Panc1 (cell line): Measurements from ENCODE around the gene FLRT3.

Experiments used
- POLR2AphosphoS5 ChIP-seq: IDR thresholded peaks from 2 replicates; pipeline ENCODE4 v1.6.1; 2012; ENCODE audit warnings: mild to moderate bottlenecking, low read depth, low read length, moderate library complexity
- SIN3A ChIP-seq: IDR thresholded peaks from 2 replicates; pipeline ENCODE4 v1.6.1; 2012; ENCODE audit warnings: low read depth, mild to moderate bottlenecking, low read length, moderate library complexity, borderline replicate concordance; ENCODE audit not compliant: insufficient read depth
- TF ChIP-seq, protein P1 (sequence below): fragments of 450-650 bp; IDR thresholded peaks from 2 replicates; pipeline ENCODE4 v1.5.1; 2017; ENCODE audit warnings: mild to moderate bottlenecking
- TF ChIP-seq, protein P2 (sequence below), 2 experiments: IDR thresholded peaks; 2 replicates each; pipeline ENCODE4 v1.6.1; 2011 to 2012; ENCODE audit warnings: low read depth in 2 of 2, control low read depth in 1 of 2, low read length in 1 of 2, mild to moderate bottlenecking in 1 of 2, moderate library complexity in 1 of 2; ENCODE audit not compliant: insufficient read depth in 1 of 2

- TF ChIP-seq, protein P1, sequence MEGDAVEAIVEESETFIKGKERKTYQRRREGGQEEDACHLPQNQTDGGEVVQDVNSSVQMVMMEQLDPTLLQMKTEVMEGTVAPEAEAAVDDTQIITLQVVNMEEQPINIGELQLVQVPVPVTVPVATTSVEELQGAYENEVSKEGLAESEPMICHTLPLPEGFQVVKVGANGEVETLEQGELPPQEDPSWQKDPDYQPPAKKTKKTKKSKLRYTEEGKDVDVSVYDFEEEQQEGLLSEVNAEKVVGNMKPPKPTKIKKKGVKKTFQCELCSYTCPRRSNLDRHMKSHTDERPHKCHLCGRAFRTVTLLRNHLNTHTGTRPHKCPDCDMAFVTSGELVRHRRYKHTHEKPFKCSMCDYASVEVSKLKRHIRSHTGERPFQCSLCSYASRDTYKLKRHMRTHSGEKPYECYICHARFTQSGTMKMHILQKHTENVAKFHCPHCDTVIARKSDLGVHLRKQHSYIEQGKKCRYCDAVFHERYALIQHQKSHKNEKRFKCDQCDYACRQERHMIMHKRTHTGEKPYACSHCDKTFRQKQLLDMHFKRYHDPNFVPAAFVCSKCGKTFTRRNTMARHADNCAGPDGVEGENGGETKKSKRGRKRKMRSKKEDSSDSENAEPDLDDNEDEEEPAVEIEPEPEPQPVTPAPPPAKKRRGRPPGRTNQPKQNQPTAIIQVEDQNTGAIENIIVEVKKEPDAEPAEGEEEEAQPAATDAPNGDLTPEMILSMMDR = no peak
- TF ChIP-seq SIN3A (no peak), POLR2AphosphoS5 (no peak)
- TF ChIP-seq, protein P2, sequence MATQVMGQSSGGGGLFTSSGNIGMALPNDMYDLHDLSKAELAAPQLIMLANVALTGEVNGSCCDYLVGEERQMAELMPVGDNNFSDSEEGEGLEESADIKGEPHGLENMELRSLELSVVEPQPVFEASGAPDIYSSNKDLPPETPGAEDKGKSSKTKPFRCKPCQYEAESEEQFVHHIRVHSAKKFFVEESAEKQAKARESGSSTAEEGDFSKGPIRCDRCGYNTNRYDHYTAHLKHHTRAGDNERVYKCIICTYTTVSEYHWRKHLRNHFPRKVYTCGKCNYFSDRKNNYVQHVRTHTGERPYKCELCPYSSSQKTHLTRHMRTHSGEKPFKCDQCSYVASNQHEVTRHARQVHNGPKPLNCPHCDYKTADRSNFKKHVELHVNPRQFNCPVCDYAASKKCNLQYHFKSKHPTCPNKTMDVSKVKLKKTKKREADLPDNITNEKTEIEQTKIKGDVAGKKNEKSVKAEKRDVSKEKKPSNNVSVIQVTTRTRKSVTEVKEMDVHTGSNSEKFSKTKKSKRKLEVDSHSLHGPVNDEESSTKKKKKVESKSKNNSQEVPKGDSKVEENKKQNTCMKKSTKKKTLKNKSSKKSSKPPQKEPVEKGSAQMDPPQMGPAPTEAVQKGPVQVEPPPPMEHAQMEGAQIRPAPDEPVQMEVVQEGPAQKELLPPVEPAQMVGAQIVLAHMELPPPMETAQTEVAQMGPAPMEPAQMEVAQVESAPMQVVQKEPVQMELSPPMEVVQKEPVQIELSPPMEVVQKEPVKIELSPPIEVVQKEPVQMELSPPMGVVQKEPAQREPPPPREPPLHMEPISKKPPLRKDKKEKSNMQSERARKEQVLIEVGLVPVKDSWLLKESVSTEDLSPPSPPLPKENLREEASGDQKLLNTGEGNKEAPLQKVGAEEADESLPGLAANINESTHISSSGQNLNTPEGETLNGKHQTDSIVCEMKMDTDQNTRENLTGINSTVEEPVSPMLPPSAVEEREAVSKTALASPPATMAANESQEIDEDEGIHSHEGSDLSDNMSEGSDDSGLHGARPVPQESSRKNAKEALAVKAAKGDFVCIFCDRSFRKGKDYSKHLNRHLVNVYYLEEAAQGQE (IDR thresholded peaks at IDR 0.05; ENCODE audit: insufficient read depth in 1 of 2, low read depth in 2 of 2, low read length in 1 of 2) = no peak
Observed at GRCh38 chr20:14307956-14308355, 29.5 kb downstream of the FLRT3 start.
